ENCODE results near the gene KREMEN1. TPM values are rescaled to one million over a fixed set of nuclear protein-coding genes. Genes with fewer than 3 reads are reported as not detected.

Gene KREMEN1
- total RNA-seq, 1 experiment from 2014 or later = 31.9 TPM

- BruUV-seq (replicated peaks) = no TSS peak
- Histone ChIP-seq H3K9ac (ENCODE audit: low read length) (no peak overlapping the region), H4K20me1 (ENCODE audit: insufficient read depth) (no peaks in the 10 kb centered on the region), H3K4me2 (ENCODE audit: low read length) (no peak overlapping the region), H3K36me3 (ENCODE audit: control insufficient read depth in 1 of 2, insufficient read depth in 2 of 2, low read length in 2 of 2) (no peaks in the 10 kb centered on the region), H2AFZ (ENCODE audit: low read depth, low read length, poor library complexity, severe bottlenecking) (no peak overlapping the region), H3K9me3 (ENCODE audit: control insufficient read depth in 1 of 2, insufficient read depth in 1 of 2, low read depth in 1 of 2, low read length in 2 of 2) (no peaks in the 10 kb centered on the region), H3K27ac (ENCODE audit: low read depth, low read length) (no peak overlapping the region), H3K27me3 (ENCODE audit: insufficient read depth, low read length) (no peaks in the 10 kb centered on the region), H3K9me2 (ENCODE audit: insufficient read depth) (no peaks in the 10 kb centered on the region), H3K4me1 (ENCODE audit: control insufficient read depth in 1 of 2, insufficient read depth in 2 of 2, low read length in 2 of 2) (peaks cover 3 to 8% of the 10 kb centered on the region in 2 experiments; a peak in 2 of 4 replicates), H3K4me3 (replicated peaks in 1 of 2; ENCODE audit: low read depth in 1 of 2, low read length in 2 of 2) (no peak overlapping the region), H3K79me2 (ENCODE audit: insufficient read depth, low read length) (no peaks in the 10 kb centered on the region)
- DNase-seq (ENCODE audit: low read depth, low spot score) = no peak
- intact Hi-C loops (cut with micrococcal nuclease) = loop anchor here (5.0 to 10.0 kb wide), 3 partner anchors 93 to 355 kb away; no protein-coding TSS in a partner anchor
- ChIA-PET CTCF (interaction anchor here (1.8 kb wide), 1 partner anchor 93 kb away, joined by 8 read pairs; no protein-coding TSS in a partner anchor), RAD21 (ENCODE audit: low non-redundant PET in 1 of 2, low total read pairs in 2 of 2, uncharacterized antibody in 2 of 2, unreplicated experiment in 2 of 2) (no interaction called here), POLR2A (no interaction called here)
- ATAC-seq = no peak
- TF ChIP-seq ATF3 (IDR thresholded peaks at IDR 0.05) = no peak
- TF ChIP-seq, protein P1, sequence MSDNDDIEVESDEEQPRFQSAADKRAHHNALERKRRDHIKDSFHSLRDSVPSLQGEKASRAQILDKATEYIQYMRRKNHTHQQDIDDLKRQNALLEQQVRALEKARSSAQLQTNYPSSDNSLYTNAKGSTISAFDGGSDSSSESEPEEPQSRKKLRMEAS (IDR thresholded peaks at IDR 0.05) = no peak
- TF ChIP-seq RAD21 (IDR thresholded peaks at IDR 0.05; ENCODE audit: low read depth) = no peak
- no peak for TF ChIP-seq EGR1 (IDR thresholded peaks at IDR 0.05; ENCODE audit: low read depth)
- no peak for TF ChIP-seq ZFX (IDR thresholded peaks at IDR 0.05)
- TF ChIP-seq SIN3A (IDR thresholded peaks at IDR 0.05; ENCODE audit: low read depth) = no peak
- no peak for TF ChIP-seq EZH2 (IDR thresholded peaks at IDR 0.05)
- TF ChIP-seq, protein P2, sequence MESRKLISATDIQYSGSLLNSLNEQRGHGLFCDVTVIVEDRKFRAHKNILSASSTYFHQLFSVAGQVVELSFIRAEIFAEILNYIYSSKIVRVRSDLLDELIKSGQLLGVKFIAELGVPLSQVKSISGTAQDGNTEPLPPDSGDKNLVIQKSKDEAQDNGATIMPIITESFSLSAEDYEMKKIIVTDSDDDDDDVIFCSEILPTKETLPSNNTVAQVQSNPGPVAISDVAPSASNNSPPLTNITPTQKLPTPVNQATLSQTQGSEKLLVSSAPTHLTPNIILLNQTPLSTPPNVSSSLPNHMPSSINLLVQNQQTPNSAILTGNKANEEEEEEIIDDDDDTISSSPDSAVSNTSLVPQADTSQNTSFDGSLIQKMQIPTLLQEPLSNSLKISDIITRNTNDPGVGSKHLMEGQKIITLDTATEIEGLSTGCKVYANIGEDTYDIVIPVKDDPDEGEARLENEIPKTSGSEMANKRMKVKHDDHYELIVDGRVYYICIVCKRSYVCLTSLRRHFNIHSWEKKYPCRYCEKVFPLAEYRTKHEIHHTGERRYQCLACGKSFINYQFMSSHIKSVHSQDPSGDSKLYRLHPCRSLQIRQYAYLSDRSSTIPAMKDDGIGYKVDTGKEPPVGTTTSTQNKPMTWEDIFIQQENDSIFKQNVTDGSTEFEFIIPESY (IDR thresholded peaks at IDR 0.05; ENCODE audit: extremely low read depth, insufficient replicate concordance, low read length) = no peak
- TF ChIP-seq CBX3 (IDR thresholded peaks at IDR 0.05; ENCODE audit: low read depth) = no peak
- no peak for TF ChIP-seq YY1 (IDR thresholded peaks at IDR 0.05; ENCODE audit: extremely low read depth, insufficient replicate concordance, low read depth, low read length)
- TF ChIP-seq, protein P3, sequence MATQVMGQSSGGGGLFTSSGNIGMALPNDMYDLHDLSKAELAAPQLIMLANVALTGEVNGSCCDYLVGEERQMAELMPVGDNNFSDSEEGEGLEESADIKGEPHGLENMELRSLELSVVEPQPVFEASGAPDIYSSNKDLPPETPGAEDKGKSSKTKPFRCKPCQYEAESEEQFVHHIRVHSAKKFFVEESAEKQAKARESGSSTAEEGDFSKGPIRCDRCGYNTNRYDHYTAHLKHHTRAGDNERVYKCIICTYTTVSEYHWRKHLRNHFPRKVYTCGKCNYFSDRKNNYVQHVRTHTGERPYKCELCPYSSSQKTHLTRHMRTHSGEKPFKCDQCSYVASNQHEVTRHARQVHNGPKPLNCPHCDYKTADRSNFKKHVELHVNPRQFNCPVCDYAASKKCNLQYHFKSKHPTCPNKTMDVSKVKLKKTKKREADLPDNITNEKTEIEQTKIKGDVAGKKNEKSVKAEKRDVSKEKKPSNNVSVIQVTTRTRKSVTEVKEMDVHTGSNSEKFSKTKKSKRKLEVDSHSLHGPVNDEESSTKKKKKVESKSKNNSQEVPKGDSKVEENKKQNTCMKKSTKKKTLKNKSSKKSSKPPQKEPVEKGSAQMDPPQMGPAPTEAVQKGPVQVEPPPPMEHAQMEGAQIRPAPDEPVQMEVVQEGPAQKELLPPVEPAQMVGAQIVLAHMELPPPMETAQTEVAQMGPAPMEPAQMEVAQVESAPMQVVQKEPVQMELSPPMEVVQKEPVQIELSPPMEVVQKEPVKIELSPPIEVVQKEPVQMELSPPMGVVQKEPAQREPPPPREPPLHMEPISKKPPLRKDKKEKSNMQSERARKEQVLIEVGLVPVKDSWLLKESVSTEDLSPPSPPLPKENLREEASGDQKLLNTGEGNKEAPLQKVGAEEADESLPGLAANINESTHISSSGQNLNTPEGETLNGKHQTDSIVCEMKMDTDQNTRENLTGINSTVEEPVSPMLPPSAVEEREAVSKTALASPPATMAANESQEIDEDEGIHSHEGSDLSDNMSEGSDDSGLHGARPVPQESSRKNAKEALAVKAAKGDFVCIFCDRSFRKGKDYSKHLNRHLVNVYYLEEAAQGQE (IDR thresholded peaks at IDR 0.05; ENCODE audit: low read depth) = no peak
- TF ChIP-seq EZH2phosphoT487 (IDR thresholded peaks at IDR 0.05; ENCODE audit: borderline replicate concordance) = no peak
- TF ChIP-seq SP1 (IDR thresholded peaks at IDR 0.05; ENCODE audit: low read depth) = no peak
- TF ChIP-seq CEBPB (IDR thresholded peaks at IDR 0.05; ENCODE audit: low read depth) = no peak
- no peak for TF ChIP-seq POLR2AphosphoS5 (IDR thresholded peaks at IDR 0.05; ENCODE audit: low read depth, low read length)
- no peak for TF ChIP-seq SRF (IDR thresholded peaks at IDR 0.05; ENCODE audit: low read depth)
- TF ChIP-seq, protein P4, sequence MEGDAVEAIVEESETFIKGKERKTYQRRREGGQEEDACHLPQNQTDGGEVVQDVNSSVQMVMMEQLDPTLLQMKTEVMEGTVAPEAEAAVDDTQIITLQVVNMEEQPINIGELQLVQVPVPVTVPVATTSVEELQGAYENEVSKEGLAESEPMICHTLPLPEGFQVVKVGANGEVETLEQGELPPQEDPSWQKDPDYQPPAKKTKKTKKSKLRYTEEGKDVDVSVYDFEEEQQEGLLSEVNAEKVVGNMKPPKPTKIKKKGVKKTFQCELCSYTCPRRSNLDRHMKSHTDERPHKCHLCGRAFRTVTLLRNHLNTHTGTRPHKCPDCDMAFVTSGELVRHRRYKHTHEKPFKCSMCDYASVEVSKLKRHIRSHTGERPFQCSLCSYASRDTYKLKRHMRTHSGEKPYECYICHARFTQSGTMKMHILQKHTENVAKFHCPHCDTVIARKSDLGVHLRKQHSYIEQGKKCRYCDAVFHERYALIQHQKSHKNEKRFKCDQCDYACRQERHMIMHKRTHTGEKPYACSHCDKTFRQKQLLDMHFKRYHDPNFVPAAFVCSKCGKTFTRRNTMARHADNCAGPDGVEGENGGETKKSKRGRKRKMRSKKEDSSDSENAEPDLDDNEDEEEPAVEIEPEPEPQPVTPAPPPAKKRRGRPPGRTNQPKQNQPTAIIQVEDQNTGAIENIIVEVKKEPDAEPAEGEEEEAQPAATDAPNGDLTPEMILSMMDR (IDR thresholded peaks at IDR 0.05 in 2 of 3, conservative IDR thresholded peaks at IDR 0.05 in 1 of 3; ENCODE audit: borderline replicate concordance in 1 of 3, insufficient read depth in 1 of 3, low read depth in 2 of 3, low read length in 2 of 3) = no peak
- TF ChIP-seq JUND (IDR thresholded peaks at IDR 0.05) = no peak
- TF ChIP-seq FOSL1 (IDR thresholded peaks at IDR 0.05; ENCODE audit: low read depth) = no peak
- no peak for TF ChIP-seq ELF1 (IDR thresholded peaks at IDR 0.05; ENCODE audit: borderline replicate concordance, low read depth)
Measured at GRCh38 chr22:29152045-29152953, 79.5 kb downstream of the KREMEN1 start.
